NCI-H2029 treated with DMSO at 0.1 percent for 48 hours (cell line): Measurements from ENCODE around the gene CRY1.
"Not testable (repeated sequence)": the region's sequence is repeated elsewhere in the genome, so short reads cannot be mapped to it uniquely, and the experiment has no call there.

Experiments used
- DNase-seq: peaks from one replicate; lab custom pipeline; 2025; lab: John Stamatoyannopoulos, UW

Gene CRY1

GRCh38 chr12:107002665-107003064, 90.7 kb downstream of the CRY1 start:
- DNase-seq, result not testable (repeated sequence)

- no peak for DNase-seq
Observed at GRCh38 chr12:106999446-106999845, 93.9 kb downstream of the CRY1 start.

- no peak for DNase-seq
Observed at GRCh38 chr12:106997916-106998315, 95.4 kb downstream of the CRY1 start.

- not testable (repeated sequence) for DNase-seq
Observed at GRCh38 chr12:106996102-106996501, 97.2 kb downstream of the CRY1 start.

- DNase-seq, result no peak
Observed at GRCh38 chr12:106994579-106995220, 98.6 kb downstream of the CRY1 start.

- no peak for DNase-seq
Observed at GRCh38 chr12:106987846-106988245, 105.5 kb downstream of the CRY1 start.

GRCh38 chr12:106986625-106987389, 106.5 kb downstream of the CRY1 start, which contains the start of gene MTERF2:
Gene MTERF2, minus strand, starts transcription at chr12:106987146. Its CDS starts 8,432 bp downstream, at chr12:106978714.
- DNase-seq, result peak; percentile 85

GRCh38 chr12:106986135-106986534, 107.2 kb downstream of the CRY1 start:
- no peak for DNase-seq

GRCh38 chr12:106985479-106985878, 107.9 kb downstream of the CRY1 start:
- DNase-seq, result no peak

GRCh38 chr12:106984588-106985137, 108.7 kb downstream of the CRY1 start:
- DNase-seq, result no peak

GRCh38 chr12:106982229-106982628, 111.1 kb downstream of the CRY1 start:
- DNase-seq, result no peak

GRCh38 chr12:106981788-106982187, 111.6 kb downstream of the CRY1 start:
- no peak for DNase-seq

- no peak for DNase-seq
Observed at GRCh38 chr12:106980944-106981343, 112.4 kb downstream of the CRY1 start.

- DNase-seq, result peak; percentile 56
Observed at GRCh38 chr12:106978035-106978800, 115.1 kb downstream of the CRY1 start.

- no peak for DNase-seq
Observed at GRCh38 chr12:106976668-106977067, 116.7 kb downstream of the CRY1 start.

- no peak for DNase-seq
Observed at GRCh38 chr12:106975993-106976658, 117.2 kb downstream of the CRY1 start.

- no peak for DNase-seq
Observed at GRCh38 chr12:106975098-106975497, 118.3 kb downstream of the CRY1 start.

- peak; percentile 21 for DNase-seq
Observed at GRCh38 chr12:106974511-106974910, 118.8 kb downstream of the CRY1 start.

GRCh38 chr12:106973545-106973944, 119.8 kb downstream of the CRY1 start:
- no peak for DNase-seq

- no peak for DNase-seq
Observed at GRCh38 chr12:106971065-106971464, 122.3 kb downstream of the CRY1 start.

GRCh38 chr12:106964526-106964925, 128.8 kb downstream of the CRY1 start:
- no peak for DNase-seq

- DNase-seq, result no peak
Observed at GRCh38 chr12:106962286-106962685, 131.1 kb downstream of the CRY1 start.
